ENCODE results near the gene FSHR. TPM values are rescaled to one million over a fixed set of nuclear protein-coding genes. Genes with fewer than 3 reads are reported as not detected.

The FSHR gene
- total and polyA plus RNA-seq, 2 of the 8 experiments (the other 6 are each of a cell fraction or from before 2014, with no cell fraction given): not detected

GRCh38 chr2:48932667-48933066, 221.6 kb downstream of the FSHR start (continued):
- TF ChIP-seq, protein P1, sequence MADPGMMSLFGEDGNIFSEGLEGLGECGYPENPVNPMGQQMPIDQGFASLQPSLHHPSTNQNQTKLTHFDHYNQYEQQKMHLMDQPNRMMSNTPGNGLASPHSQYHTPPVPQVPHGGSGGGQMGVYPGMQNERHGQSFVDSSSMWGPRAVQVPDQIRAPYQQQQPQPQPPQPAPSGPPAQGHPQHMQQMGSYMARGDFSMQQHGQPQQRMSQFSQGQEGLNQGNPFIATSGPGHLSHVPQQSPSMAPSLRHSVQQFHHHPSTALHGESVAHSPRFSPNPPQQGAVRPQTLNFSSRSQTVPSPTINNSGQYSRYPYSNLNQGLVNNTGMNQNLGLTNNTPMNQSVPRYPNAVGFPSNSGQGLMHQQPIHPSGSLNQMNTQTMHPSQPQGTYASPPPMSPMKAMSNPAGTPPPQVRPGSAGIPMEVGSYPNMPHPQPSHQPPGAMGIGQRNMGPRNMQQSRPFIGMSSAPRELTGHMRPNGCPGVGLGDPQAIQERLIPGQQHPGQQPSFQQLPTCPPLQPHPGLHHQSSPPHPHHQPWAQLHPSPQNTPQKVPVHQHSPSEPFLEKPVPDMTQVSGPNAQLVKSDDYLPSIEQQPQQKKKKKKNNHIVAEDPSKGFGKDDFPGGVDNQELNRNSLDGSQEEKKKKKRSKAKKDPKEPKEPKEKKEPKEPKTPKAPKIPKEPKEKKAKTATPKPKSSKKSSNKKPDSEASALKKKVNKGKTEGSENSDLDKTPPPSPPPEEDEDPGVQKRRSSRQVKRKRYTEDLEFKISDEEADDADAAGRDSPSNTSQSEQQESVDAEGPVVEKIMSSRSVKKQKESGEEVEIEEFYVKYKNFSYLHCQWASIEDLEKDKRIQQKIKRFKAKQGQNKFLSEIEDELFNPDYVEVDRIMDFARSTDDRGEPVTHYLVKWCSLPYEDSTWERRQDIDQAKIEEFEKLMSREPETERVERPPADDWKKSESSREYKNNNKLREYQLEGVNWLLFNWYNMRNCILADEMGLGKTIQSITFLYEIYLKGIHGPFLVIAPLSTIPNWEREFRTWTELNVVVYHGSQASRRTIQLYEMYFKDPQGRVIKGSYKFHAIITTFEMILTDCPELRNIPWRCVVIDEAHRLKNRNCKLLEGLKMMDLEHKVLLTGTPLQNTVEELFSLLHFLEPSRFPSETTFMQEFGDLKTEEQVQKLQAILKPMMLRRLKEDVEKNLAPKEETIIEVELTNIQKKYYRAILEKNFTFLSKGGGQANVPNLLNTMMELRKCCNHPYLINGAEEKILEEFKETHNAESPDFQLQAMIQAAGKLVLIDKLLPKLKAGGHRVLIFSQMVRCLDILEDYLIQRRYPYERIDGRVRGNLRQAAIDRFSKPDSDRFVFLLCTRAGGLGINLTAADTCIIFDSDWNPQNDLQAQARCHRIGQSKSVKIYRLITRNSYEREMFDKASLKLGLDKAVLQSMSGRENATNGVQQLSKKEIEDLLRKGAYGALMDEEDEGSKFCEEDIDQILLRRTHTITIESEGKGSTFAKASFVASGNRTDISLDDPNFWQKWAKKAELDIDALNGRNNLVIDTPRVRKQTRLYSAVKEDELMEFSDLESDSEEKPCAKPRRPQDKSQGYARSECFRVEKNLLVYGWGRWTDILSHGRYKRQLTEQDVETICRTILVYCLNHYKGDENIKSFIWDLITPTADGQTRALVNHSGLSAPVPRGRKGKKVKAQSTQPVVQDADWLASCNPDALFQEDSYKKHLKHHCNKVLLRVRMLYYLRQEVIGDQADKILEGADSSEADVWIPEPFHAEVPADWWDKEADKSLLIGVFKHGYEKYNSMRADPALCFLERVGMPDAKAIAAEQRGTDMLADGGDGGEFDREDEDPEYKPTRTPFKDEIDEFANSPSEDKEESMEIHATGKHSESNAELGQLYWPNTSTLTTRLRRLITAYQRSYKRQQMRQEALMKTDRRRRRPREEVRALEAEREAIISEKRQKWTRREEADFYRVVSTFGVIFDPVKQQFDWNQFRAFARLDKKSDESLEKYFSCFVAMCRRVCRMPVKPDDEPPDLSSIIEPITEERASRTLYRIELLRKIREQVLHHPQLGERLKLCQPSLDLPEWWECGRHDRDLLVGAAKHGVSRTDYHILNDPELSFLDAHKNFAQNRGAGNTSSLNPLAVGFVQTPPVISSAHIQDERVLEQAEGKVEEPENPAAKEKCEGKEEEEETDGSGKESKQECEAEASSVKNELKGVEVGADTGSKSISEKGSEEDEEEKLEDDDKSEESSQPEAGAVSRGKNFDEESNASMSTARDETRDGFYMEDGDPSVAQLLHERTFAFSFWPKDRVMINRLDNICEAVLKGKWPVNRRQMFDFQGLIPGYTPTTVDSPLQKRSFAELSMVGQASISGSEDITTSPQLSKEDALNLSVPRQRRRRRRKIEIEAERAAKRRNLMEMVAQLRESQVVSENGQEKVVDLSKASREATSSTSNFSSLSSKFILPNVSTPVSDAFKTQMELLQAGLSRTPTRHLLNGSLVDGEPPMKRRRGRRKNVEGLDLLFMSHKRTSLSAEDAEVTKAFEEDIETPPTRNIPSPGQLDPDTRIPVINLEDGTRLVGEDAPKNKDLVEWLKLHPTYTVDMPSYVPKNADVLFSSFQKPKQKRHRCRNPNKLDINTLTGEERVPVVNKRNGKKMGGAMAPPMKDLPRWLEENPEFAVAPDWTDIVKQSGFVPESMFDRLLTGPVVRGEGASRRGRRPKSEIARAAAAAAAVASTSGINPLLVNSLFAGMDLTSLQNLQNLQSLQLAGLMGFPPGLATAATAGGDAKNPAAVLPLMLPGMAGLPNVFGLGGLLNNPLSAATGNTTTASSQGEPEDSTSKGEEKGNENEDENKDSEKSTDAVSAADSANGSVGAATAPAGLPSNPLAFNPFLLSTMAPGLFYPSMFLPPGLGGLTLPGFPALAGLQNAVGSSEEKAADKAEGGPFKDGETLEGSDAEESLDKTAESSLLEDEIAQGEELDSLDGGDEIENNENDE (IDR thresholded peaks at IDR 0.05; ENCODE audit: insufficient replicate concordance, low read length): no peak
- TF ChIP-seq TAF1 (IDR thresholded peaks at IDR 0.05; ENCODE audit: low read depth, low read length) (no peak), HDAC2 (IDR thresholded peaks at IDR 0.05; ENCODE audit: borderline replicate concordance in 1 of 2, low read depth in 2 of 2, low read length in 2 of 2) (no peak), KDM4A (IDR thresholded peaks at IDR 0.05; ENCODE audit: low read depth, low read length, severe bottlenecking) (no peak), SIX5 (IDR thresholded peaks at IDR 0.05; ENCODE audit: low read depth, low read length) (no peak), CBX5 (IDR thresholded peaks at IDR 0.05; ENCODE audit: low read depth, low read length) (no peak), TAF7 (optimal IDR thresholded peaks at IDR 0.05; ENCODE audit: borderline replicate concordance, low read depth, low read length) (no peak)
